Smooth muscle cell (in vitro differentiated cells): Measurements from ENCODE around the gene HOXA2. TPM values are rescaled to one million over a fixed set of nuclear protein-coding genes. Genes with fewer than 3 reads are reported as not detected.

ENCODE experiments used
- DNase-seq: peaks from one replicate; lab custom pipeline; 2025; ENCODE audit not compliant: unreplicated experiment; lab: John Stamatoyannopoulos, UW
- H2AFZ ChIP-seq: fragments of 200-600 bp; sonication (generic); 2 replicates; pipeline ENCODE4 v1.6.0; 2016; ENCODE audit warnings: antibody characterized with exemption, low read depth, mild to moderate bottlenecking
- H3F3A ChIP-seq: fragments of 200-600 bp; sonication (generic); 2 replicates; pipeline ENCODE4 v1.6.0; 2017; ENCODE audit warnings: antibody characterized with exemption, low read depth
- H3K27ac ChIP-seq: fragments of 200-600 bp; sonication (generic); 2 replicates; pipeline ENCODE4 v1.5.1; 2016; ENCODE audit warnings: low read depth, mild to moderate bottlenecking
- H3K27me3 ChIP-seq: fragments of 200-600 bp; sonication (generic); 2 replicates; pipeline ENCODE4 v1.6.1; 2016; ENCODE audit warnings: low read depth, mild to moderate bottlenecking
- H3K36me3 ChIP-seq: fragments of 200-600 bp; sonication (generic); 2 replicates; pipeline ENCODE4 v1.5.1; 2016; ENCODE audit warnings: low read depth
- H3K4me1 ChIP-seq: fragments of 200-600 bp; sonication (generic); 2 replicates; pipeline ENCODE4 v1.5.1; 2016; ENCODE audit warnings: low read depth
- H3K4me2 ChIP-seq: fragments of 200-600 bp; sonication (generic); 2 replicates; pipeline ENCODE4 v1.6.0; 2016; ENCODE audit warnings: mild to moderate bottlenecking
- H3K4me3 ChIP-seq: fragments of 200-600 bp; sonication (generic); 2 replicates; pipeline ENCODE4 v1.5.1; 2016; ENCODE audit warnings: mild to moderate bottlenecking
- H3K79me2 ChIP-seq: fragments of 200-600 bp; sonication (generic); 2 replicates; pipeline ENCODE4 v1.6.0; 2016; ENCODE audit warnings: low read depth, mild to moderate bottlenecking
- H3K9ac ChIP-seq: fragments of 200-600 bp; sonication (generic); 2 replicates; pipeline ENCODE4 v1.6.0; 2016; ENCODE audit warnings: low read depth
- H3K9me3 ChIP-seq: fragments of 200-600 bp; sonication (generic); replicated peaks from 2 replicates; pipeline ENCODE4 v1.5.1; 2016; ENCODE audit warnings: low read depth
- H4K20me1 ChIP-seq: fragments of 200-600 bp; sonication (generic); 2 replicates; pipeline ENCODE4 v1.6.0; 2016; ENCODE audit warnings: low read depth
- CTCF ChIP-seq: fragments of 200-600 bp; sonication (generic); IDR thresholded peaks from 2 replicates; pipeline ENCODE4 v1.5.1; 2017; ENCODE audit warnings: borderline replicate concordance, mild to moderate bottlenecking, antibody characterized with exemption; ENCODE audit not compliant: insufficient read depth, poor library complexity, severe bottlenecking
- WGBS: methylation state at CpG from one replicate; pipeline ENCODE4 v1.1.7; 2016; ENCODE audit warnings: low lambda C conversion rate; 5-methylcytosine and 5-hydroxymethylcytosine counted together
- polyA plus RNA-seq: library from polyadenylated mRNA; unstranded; fragments of >200 nt; fragmentation: Nextera tagmentation; extraction: Ambion mirVana; gene quantifications from 2 replicates; pipeline ENCODE4 v1.2.1, GENCODE V29; 2016
- total RNA-seq: library from RNA; depleted of rRNA; stranded (reverse); fragments of >200 nt; gene quantifications from 2 replicates; pipeline ENCODE4 v1.2.3, GENCODE V29; 2014

Gene HOXA2
- total and polyA plus RNA-seq, 2 experiments from 2014 or later = not detected

- Histone ChIP-seq H3K27ac (no peak overlapping the region), H3K9me3 (no peaks in the 10 kb centered on the region), H3K36me3 (no peaks in the 10 kb centered on the region), H4K20me1 (no peaks in the 10 kb centered on the region), H3F3A (no peaks in the 10 kb centered on the region), H3K4me1 (no peaks in the 10 kb centered on the region), H3K27me3 (no peaks in the 10 kb centered on the region), H3K4me3 (no peak overlapping the region), H2AFZ (no peak overlapping the region), H3K4me2 (no peak overlapping the region), H3K79me2 (no peaks in the 10 kb centered on the region), H3K9ac (no peak overlapping the region)
- WGBS = 97% methylated on average over 1 of the region's 1 CpG
- no peak for DNase-seq
- TF ChIP-seq CTCF = no peak
These were observed 34.2 kb downstream of the HOXA2 start for GRCh38 chr7:27068259-27068658.

DNA sequence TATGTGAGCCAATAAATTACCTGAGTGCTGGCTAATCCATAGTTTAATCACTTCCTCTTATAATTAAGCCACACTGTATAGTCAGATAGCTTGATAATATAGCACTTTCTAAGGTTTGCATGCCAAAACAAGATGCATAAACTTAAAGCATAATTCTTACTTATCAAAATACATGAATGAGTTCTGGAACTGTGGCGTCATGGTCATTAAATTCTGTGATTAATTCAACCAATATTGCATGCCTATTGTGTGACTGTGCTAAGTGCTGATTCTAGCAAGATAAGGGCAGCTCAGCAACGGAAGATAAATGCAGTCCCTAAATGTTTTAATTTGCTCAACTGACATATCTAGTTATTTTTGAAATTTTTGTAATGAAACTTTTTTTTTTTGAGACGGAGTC is 36.3 kb downstream of the HOXA2 start:
- no peaks in the 10 kb centered on the region for H3K79me2 ChIP-seq
- H3F3A ChIP-seq = no peaks in the 10 kb centered on the region
- no peaks in the 10 kb centered on the region for H3K27me3 ChIP-seq
- H3K9me3 ChIP-seq = no peaks in the 10 kb centered on the region
- 76% methylated on average over 3 of the region's 3 CpGs for WGBS
- H3K36me3 ChIP-seq = no peaks in the 10 kb centered on the region
- no peaks in the 10 kb centered on the region for H4K20me1 ChIP-seq
- TF ChIP-seq CTCF = no peak
- no peak overlapping the region for H3K4me3 ChIP-seq
- no peak for DNase-seq
- no peak overlapping the region for H3K27ac ChIP-seq
- H3K4me1 ChIP-seq = no peaks in the 10 kb centered on the region
- no peak overlapping the region for H3K9ac ChIP-seq
- H3K4me2 ChIP-seq = no peak overlapping the region
- no peak overlapping the region for H2AFZ ChIP-seq

GRCh38 chr7:27065709-27066108 is 36.8 kb downstream of the HOXA2 start:
- Histone ChIP-seq H3F3A (no peaks in the 10 kb centered on the region), H3K27me3 (no peaks in the 10 kb centered on the region), H3K4me2 (no peak overlapping the region), H3K79me2 (no peaks in the 10 kb centered on the region), H3K27ac (no peak overlapping the region), H3K4me3 (no peak overlapping the region), H4K20me1 (no peaks in the 10 kb centered on the region), H3K36me3 (no peaks in the 10 kb centered on the region), H3K9ac (no peak overlapping the region), H3K9me3 (no peaks in the 10 kb centered on the region), H2AFZ (no peak overlapping the region), H3K4me1 (no peaks in the 10 kb centered on the region)
- DNase-seq = no peak
- WGBS = 96% methylated on average over 2 of the region's 2 CpGs
- TF ChIP-seq CTCF = no peak

GRCh38 chr7:27064661-27065060 is 37.8 kb downstream of the HOXA2 start:
- no peaks in the 10 kb centered on the region for H3F3A ChIP-seq
- no peak overlapping the region for H2AFZ ChIP-seq
- no peaks in the 10 kb centered on the region for H4K20me1 ChIP-seq
- no peak overlapping the region for H3K9ac ChIP-seq
- H3K4me1 ChIP-seq = no peaks in the 10 kb centered on the region
- no peak for TF ChIP-seq CTCF
- H3K36me3 ChIP-seq = no peaks in the 10 kb centered on the region
- H3K27ac ChIP-seq = no peak overlapping the region
- 96% methylated on average over 2 of the region's 2 CpGs for WGBS
- no peak for DNase-seq
- H3K4me2 ChIP-seq = no peak overlapping the region
- no peak overlapping the region for H3K4me3 ChIP-seq
- peaks cover 8% of the 10 kb centered on the region for H3K27me3 ChIP-seq
- H3K9me3 ChIP-seq = no peaks in the 10 kb centered on the region
- no peaks in the 10 kb centered on the region for H3K79me2 ChIP-seq
